ENCODE data around the gene SLC22A31.

The SLC22A31 gene

DNA sequence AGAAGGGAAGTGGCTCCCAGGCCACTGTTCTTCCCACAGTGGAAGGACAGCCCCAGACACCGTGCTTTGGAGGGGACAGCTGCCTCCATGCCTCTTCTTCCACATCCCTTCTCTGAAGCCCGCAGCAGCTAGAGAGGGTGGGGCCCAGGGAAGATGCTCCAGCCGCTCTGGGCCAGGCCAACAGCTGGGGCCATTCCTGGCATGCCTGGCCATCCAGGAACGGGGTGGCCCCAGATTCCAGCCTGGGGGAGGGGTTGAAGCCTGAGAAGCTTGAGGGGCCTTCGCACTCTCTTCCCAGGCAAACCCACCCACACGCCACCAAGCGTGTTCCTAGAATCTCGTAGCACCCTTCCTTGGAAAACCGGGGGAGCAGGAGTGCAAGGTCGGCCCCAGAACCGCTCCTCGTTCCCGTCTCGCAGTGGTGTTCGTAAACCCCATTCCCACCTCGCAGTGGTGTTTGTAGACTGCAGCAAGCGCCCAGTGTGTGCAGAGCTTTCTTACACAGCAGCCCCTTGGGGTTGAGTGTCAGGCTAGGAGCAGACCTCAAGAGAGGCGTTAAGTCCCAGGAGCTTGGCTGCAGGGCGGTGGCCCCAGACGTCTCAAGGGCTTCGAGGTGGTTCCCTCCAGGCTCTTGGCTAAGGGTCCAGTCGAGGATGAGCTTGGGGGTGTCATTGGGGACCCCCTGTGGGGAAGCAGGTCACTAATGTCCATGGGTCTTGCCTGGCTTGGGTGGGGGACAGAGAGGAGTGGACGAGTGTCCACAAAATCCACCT, 26.1 kb downstream of the SLC22A31 start:
- Histone ChIP-seq H3K36me3 (ENCODE audit: insufficient read depth, low read depth, low read length) (no peaks in the 10 kb centered on the region), H3K9ac (ENCODE audit: low read depth, low read length) (no peak overlapping the region), H3K27me3 (ENCODE audit: insufficient read depth, low read length) (peaks cover 30% of the 10 kb centered on the region), H3K27ac (ENCODE audit: low read length) (no peak overlapping the region), H3K4me3 (ENCODE audit: low read length) (no peak overlapping the region), H3K4me1 (ENCODE audit: insufficient read depth, low read length) (peaks cover 5% of the 10 kb centered on the region), H3K9me3 (ENCODE audit: insufficient read depth, low read depth, low read length) (no peaks in the 10 kb centered on the region)

DNA sequence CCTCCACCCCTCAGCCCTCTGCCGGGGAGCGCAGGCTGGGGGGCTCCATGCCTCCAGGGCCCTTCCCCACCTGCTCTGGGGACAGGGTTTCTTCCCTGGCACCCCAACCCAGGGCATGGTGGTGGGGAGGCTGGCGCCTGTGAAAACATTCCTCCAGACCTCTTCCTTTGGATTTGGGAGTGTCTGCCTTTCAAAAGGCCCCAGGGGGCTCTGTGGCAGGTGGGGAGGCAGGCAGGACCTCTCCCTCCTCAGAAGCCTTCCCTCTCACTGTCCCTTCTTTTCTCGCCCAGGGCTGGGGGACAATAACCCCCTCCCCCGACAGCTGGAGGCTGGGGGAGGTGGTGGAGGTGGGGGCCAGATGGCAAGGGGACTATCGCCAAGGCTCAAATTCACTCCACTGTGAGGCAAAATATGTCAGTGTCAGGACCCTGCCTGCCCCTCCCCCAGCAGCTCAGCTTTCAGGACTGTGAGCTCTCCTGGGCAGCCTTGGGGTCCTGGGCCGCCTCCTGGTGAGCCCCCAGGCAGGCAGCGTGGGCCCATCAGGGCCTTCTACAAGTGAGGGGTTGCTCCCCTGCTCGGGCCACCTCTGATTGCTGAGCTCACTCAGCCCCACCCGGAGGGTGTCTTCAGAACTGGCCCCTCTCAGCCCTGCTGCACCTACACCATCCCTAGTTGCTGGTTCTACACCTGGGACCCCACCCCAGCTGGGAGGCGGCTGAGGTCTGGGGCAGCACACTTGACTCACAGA, 27.0 kb downstream of the SLC22A31 start:
- Histone ChIP-seq H3K9me3 (ENCODE audit: insufficient read depth, low read depth, low read length) (no peaks in the 10 kb centered on the region), H3K9ac (ENCODE audit: low read depth, low read length) (no peak overlapping the region), H3K27ac (ENCODE audit: low read length) (no peak overlapping the region), H3K4me1 (ENCODE audit: insufficient read depth, low read length) (peaks cover 5% of the 10 kb centered on the region), H3K36me3 (ENCODE audit: insufficient read depth, low read depth, low read length) (no peaks in the 10 kb centered on the region), H3K27me3 (ENCODE audit: insufficient read depth, low read length) (peaks cover 30% of the 10 kb centered on the region), H3K4me3 (ENCODE audit: low read length) (no peak overlapping the region)

DNA sequence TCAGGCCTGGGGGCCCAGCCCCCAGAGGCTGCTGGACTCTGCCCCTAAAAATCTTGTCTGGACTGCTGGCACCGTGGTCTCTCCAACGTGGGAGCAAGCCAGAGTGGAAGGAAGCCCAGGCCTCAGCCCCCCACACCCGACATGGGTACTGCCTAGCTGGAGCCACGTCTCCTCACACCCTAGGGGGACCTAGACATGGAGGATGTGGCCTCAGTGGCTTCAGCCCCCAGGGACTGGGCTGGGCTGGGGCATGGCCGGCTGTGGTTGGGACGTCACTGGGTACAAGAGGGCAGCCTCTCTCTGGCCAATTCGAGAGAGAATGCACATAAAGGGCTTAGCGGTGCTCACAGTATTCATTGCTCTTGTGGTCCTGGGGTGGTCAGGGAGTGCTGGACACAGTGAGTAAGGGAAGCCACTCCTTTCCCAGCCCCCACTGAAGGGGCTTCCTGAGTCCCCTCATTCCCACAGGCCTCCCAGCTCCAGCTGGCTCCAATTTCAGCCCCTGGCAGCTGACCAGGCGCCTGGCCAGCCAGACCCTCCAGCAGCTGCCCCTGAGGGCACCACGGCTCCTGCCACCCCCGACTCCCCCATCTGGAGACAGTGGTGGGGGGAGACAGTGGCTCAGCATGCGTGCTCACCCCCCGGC, 27.7 kb downstream of the SLC22A31 start:
- Histone ChIP-seq H3K9ac (ENCODE audit: low read depth, low read length) (no peak overlapping the region), H3K36me3 (ENCODE audit: insufficient read depth, low read depth, low read length) (no peaks in the 10 kb centered on the region), H3K4me3 (ENCODE audit: low read length) (no peak overlapping the region), H3K9me3 (ENCODE audit: insufficient read depth, low read depth, low read length) (no peaks in the 10 kb centered on the region), H3K4me1 (ENCODE audit: insufficient read depth, low read length) (peaks cover 5% of the 10 kb centered on the region), H3K27me3 (ENCODE audit: insufficient read depth, low read length) (peaks cover 30% of the 10 kb centered on the region), H3K27ac (ENCODE audit: low read length) (no peak overlapping the region)

DNA sequence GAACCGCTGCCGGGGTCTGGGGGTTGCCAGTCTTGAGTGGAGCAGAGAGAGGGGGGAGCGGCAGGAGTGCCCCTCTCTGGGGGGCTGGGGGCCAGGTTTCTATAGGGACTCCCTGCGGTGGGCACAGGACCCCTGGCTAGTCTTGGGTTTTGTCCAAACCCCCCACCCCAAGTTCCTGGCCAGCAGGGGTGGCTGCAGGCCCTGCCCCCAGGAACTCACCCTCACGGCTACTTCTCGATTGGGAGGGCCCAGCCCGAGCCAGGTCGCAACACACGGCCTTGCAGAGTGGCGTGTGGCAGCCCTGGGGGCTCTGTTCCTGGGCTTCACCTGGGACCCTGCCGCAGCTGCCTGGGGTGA, 28.2 kb downstream of the SLC22A31 start:
- H3K9ac ChIP-seq (ENCODE audit: low read depth, low read length), result no peak overlapping the region
- H3K27me3 ChIP-seq (ENCODE audit: insufficient read depth, low read length), result peaks cover 30% of the 10 kb centered on the region
- no peaks in the 10 kb centered on the region for H3K9me3 ChIP-seq (ENCODE audit: insufficient read depth, low read depth, low read length)

DNA sequence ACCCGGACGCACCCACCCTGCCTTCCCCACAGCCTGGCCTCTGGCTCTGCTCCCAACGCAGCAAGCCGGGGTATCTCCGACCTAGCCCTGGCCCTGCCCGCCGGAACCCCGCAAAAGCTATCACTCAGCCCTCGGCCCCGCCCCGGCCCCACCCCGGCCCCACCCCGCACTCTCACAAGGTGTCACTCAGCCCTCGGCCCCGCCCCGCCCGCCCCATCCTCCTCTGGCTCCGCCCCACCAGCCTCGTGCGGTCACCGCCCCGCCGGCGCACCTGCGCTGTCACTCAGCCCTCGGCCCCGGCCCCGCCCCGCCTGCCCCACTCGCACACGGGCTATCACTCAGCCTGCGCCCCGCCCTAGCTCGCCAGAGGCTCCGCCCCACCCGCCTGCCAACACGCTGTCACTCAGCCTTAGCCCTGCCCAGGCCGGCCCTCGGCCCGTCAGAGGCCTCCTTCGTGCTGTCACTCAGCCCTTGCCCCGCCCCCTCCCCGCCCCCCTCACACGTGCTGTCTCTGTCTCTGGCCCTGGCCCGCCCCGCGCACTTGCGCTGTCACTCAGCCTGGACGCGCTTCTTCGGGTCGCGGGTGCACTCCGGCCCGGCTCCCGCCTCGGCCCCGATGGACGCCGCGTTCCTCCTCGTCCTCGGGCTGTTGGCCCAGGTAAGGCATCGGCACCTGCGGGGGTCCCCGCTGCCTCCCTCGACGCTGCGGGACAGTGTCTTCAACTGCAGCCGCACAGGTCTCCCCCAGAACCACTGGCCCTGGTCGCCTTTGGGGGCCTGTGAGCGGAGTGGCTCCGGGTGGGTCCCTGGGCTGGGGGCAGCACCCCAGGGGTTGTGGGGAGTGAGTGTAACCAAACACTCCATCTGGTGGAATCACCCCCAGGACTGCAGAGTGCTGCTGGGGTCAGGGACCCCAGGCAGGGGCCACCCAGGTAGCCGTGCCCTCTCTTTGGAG, 28.8 kb downstream of the SLC22A31 start, which contains the start of gene CDH15:
CDH15 (plus strand) TSS at position 533 of the 955 bp plus-strand sequence; CDS start at position 617, 84 bp downstream.
- Histone ChIP-seq H3K4me1 (ENCODE audit: insufficient read depth, low read length) (peaks cover 5% of the 10 kb centered on the region), H3K9ac (ENCODE audit: low read depth, low read length) (no peak within 1 kb of the TSS), H3K27me3 (ENCODE audit: insufficient read depth, low read length) (peaks cover 30% of the 10 kb centered on the region), H3K4me3 (ENCODE audit: low read length) (peak within 1 kb of the TSS; percentile 64), H3K36me3 (ENCODE audit: insufficient read depth, low read depth, low read length) (no peaks in the 10 kb centered on the region), H3K9me3 (ENCODE audit: insufficient read depth, low read depth, low read length) (no peaks in the 10 kb centered on the region), H3K27ac (ENCODE audit: low read length) (no peak within 1 kb of the TSS)

More for the DNA sequence above, 28.2 kb downstream of the SLC22A31 start:
- H3K27ac ChIP-seq (ENCODE audit: low read length), result no peak overlapping the region
- H3K4me1 ChIP-seq (ENCODE audit: insufficient read depth, low read length), result peaks cover 5% of the 10 kb centered on the region
- no peaks in the 10 kb centered on the region for H3K36me3 ChIP-seq (ENCODE audit: insufficient read depth, low read depth, low read length)
- no peak overlapping the region for H3K4me3 ChIP-seq (ENCODE audit: low read length)

DNA sequence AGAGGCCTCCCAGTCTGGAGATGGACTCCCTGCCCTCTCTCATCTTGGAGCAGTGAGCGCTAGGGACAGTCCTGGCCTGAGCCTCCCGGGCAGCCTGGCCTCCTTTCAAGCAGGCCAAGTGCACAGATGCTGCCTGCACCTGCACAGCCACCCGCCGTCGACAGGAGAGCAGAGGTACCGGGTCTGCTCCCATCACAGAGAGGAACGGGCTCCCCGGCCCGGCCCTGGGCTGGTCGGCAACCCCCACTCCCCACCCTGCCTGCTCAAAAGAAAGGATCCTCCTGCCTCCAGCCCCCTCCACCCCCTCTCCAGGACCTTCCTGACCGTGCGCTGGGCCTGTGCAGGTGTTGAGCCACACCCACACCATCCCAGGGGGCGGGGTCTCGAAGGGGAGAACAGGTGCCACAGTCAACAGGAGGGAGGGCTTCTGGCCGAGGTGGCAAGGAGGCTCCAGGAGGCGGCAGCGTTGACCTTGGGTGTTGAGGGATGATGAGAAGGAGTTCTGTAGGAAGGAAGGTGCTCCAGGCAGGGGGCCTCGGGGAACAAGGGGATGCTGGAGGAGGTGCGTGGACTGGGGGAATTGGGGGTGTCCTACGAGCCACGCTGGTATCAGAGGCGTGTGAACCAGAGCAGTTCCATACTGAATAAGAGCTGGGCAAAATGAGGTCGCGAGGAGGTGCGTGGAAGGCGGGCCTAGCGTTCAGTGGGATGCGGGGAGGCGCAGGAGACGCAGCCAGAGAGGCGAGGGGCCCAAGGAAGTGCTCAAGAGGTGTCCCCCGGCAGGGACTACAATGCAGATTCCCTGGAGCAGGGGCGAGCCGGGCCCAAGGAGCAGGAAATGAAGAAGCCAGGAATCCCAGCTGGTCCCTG, 29.8 kb downstream of the SLC22A31 start:
- Histone ChIP-seq H3K9ac (ENCODE audit: low read depth, low read length) (no peak overlapping the region), H3K9me3 (ENCODE audit: insufficient read depth, low read depth, low read length) (no peaks in the 10 kb centered on the region), H3K4me1 (ENCODE audit: insufficient read depth, low read length) (peaks cover 5% of the 10 kb centered on the region), H3K27ac (ENCODE audit: low read length) (no peak overlapping the region), H3K36me3 (ENCODE audit: insufficient read depth, low read depth, low read length) (no peaks in the 10 kb centered on the region), H3K4me3 (ENCODE audit: low read length) (peak overlapping the region; percentile 64), H3K27me3 (ENCODE audit: insufficient read depth, low read length) (peaks cover 30% of the 10 kb centered on the region)

DNA sequence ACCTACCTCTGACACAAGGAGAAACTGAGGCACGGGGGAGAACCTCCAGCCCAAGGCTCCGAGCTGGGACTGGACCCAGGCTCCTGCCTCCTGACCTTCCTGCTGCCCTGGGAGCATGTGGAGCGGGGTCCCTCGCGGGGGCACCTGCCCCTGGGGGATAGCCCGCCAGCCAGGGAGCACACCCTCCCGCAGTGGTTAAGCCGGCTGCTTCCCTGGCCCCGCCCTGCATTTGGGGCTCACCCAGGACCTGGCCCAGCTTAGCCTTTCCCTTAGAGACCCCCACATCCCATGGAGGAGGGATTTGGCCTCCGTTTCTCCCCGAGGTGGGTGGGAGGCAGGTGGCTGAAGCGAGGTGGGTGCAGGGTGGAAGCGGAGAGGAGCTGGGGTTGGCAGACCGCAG, 30.6 kb downstream of the SLC22A31 start:
- Histone ChIP-seq H3K27me3 (ENCODE audit: insufficient read depth, low read length) (peaks cover 30% of the 10 kb centered on the region), H3K9me3 (ENCODE audit: insufficient read depth, low read depth, low read length) (no peaks in the 10 kb centered on the region), H3K4me1 (ENCODE audit: insufficient read depth, low read length) (peaks cover 5% of the 10 kb centered on the region), H3K9ac (ENCODE audit: low read depth, low read length) (no peak overlapping the region), H3K4me3 (ENCODE audit: low read length) (no peak overlapping the region), H3K36me3 (ENCODE audit: insufficient read depth, low read depth, low read length) (no peaks in the 10 kb centered on the region), H3K27ac (ENCODE audit: low read length) (no peak overlapping the region)

DNA sequence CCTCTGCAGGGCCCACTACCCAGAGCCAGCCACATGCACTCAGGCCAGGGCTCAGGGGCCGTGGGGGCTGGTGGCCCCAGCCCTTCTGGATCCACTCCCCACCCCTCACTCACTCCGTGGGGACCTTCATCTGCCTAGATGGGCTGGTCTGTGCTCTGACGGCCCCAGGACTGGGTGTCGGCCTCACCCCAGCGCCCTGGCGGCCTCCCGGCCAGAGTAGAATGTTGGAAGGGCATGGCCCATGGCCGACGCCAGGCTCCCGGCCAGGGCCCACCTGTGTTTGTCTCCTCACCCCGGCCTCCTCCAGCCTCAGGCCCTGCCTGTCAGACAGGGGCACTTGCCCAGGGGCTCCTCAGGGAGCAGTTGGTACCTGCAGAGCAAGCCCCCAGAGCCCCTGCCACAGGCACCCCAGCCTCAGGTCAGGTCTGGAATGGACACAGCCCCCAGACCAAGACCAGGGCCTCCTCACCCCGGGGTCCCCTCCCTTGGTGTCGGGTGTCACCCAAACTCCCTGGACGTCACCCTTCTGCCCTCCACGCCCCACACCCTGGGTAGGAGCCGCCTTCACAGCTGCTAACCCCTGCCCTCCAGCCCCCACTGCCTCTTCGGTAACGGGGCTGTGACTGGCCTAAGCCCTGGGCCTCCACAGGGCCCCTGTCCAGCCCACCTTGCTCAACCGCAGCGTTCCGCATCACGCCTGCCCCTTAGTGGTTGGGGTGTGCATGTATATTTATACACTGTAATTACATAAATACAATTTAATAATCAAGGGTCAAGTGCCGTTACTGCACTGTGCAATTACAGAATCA, 31.8 kb downstream of the SLC22A31 start:
- Histone ChIP-seq H3K4me3 (ENCODE audit: low read length) (no peak overlapping the region), H3K36me3 (ENCODE audit: insufficient read depth, low read depth, low read length) (no peaks in the 10 kb centered on the region), H3K4me1 (ENCODE audit: insufficient read depth, low read length) (peaks cover 2% of the 10 kb centered on the region), H3K27me3 (ENCODE audit: insufficient read depth, low read length) (peaks cover 30% of the 10 kb centered on the region), H3K9me3 (ENCODE audit: insufficient read depth, low read depth, low read length) (no peaks in the 10 kb centered on the region), H3K9ac (ENCODE audit: low read depth, low read length) (no peak overlapping the region), H3K27ac (ENCODE audit: low read length) (no peak overlapping the region)

DNA sequence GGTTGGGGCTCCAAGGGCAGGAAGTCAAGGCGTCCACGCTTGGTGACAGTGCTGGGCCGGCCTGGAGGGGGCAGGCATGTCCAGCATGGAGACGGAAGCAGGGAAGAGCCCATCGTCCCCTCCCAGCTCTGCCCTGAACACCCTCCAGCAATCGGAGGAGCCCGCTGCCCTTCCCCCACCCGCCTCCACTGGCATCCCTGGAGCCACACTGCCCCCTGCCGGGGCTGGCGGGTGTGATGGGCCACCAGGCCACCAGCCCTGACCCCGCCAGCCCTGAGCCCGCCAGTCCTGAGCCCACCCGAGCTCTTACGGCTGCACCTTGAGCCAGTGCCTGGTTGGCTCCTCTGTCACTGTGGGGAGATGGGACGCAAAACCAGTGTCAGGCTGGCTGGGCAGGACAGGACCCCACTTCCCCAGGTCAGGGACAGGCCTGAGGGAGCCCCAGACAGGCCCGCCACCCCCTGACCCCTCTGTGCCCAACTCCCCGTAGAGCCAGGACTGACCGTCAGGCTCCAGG, 32.9 kb downstream of the SLC22A31 start:
- no peaks in the 10 kb centered on the region for H3K9me3 ChIP-seq (ENCODE audit: insufficient read depth, low read depth, low read length)
- H3K36me3 ChIP-seq (ENCODE audit: insufficient read depth, low read depth, low read length), result no peaks in the 10 kb centered on the region
- no peak overlapping the region for H3K27ac ChIP-seq (ENCODE audit: low read length)
- peaks cover 23% of the 10 kb centered on the region for H3K27me3 ChIP-seq (ENCODE audit: insufficient read depth, low read length)
- peak overlapping the region; percentile 25; the same call in 1 of the 2 replicates for H3K9ac ChIP-seq (ENCODE audit: low read depth, low read length)
- H3K4me3 ChIP-seq (ENCODE audit: low read length), result no peak overlapping the region
- H3K4me1 ChIP-seq (ENCODE audit: insufficient read depth, low read length), result no peaks in the 10 kb centered on the region; the same call in 1 of the 2 replicates

All from iPS-20b (cell line).